GM19397 (cell line): Measurements from ENCODE around the gene NPPB.

Experiments used
- ATAC-seq: cut with Tn5 transposase; IDR thresholded peaks from one replicate; pipeline ENCODE4 v1.9.1; 2021; ENCODE audit warnings: mild to moderate bottlenecking, moderate library complexity; ENCODE audit not compliant: unreplicated experiment

The NPPB gene

GRCh38 chr1:11836955-11837766 is 21.6 kb downstream of the NPPB start:
- ATAC-seq = no peak

GRCh38 chr1:11835441-11836225 is 23.1 kb downstream of the NPPB start:
- no peak for ATAC-seq

GRCh38 chr1:11833900-11834299 is 24.8 kb downstream of the NPPB start:
- ATAC-seq = no peak

- no peak for ATAC-seq
These were observed 25.2 kb downstream of the NPPB start for GRCh38 chr1:11833497-11833896.

- no peak for ATAC-seq
These were observed 26.6 kb downstream of the NPPB start for GRCh38 chr1:11831945-11832725.

- ATAC-seq = no peak
These were observed 30.2 kb downstream of the NPPB start for GRCh38 chr1:11828511-11828910.

- ATAC-seq = no peak
These were observed 31.8 kb downstream of the NPPB start for GRCh38 chr1:11826946-11827345.

GRCh38 chr1:11825131-11825530 is 33.6 kb downstream of the NPPB start:
- no peak for ATAC-seq

- ATAC-seq = no peak
These were observed 35.2 kb downstream of the NPPB start for GRCh38 chr1:11823366-11824137.

- no peak for ATAC-seq
These were observed 36.7 kb downstream of the NPPB start for GRCh38 chr1:11822091-11822490.

GRCh38 chr1:11817192-11817591 is 41.6 kb downstream of the NPPB start:
- ATAC-seq = no peak

- no peak for ATAC-seq
These were observed 45.7 kb downstream of the NPPB start for GRCh38 chr1:11813021-11813420.
